Smooth muscle cell of the brain vasculature (primary cell): ENCODE measurements around the gene FOXP4.
A peak's percentile ranks its signal among the peaks of the same experiment; 100 is the strongest.

ENCODE experiments used
- DNase-seq: peaks from one replicate; pipeline ENCODE4 v3.0.0-alpha.2; 2012; ENCODE audit warnings: low read depth, low spot score

The FOXP4 gene, protein sequence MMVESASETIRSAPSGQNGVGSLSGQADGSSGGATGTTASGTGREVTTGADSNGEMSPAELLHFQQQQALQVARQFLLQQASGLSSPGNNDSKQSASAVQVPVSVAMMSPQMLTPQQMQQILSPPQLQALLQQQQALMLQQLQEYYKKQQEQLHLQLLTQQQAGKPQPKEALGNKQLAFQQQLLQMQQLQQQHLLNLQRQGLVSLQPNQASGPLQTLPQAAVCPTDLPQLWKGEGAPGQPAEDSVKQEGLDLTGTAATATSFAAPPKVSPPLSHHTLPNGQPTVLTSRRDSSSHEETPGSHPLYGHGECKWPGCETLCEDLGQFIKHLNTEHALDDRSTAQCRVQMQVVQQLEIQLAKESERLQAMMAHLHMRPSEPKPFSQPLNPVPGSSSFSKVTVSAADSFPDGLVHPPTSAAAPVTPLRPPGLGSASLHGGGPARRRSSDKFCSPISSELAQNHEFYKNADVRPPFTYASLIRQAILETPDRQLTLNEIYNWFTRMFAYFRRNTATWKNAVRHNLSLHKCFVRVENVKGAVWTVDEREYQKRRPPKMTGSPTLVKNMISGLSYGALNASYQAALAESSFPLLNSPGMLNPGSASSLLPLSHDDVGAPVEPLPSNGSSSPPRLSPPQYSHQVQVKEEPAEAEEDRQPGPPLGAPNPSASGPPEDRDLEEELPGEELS

DNA sequence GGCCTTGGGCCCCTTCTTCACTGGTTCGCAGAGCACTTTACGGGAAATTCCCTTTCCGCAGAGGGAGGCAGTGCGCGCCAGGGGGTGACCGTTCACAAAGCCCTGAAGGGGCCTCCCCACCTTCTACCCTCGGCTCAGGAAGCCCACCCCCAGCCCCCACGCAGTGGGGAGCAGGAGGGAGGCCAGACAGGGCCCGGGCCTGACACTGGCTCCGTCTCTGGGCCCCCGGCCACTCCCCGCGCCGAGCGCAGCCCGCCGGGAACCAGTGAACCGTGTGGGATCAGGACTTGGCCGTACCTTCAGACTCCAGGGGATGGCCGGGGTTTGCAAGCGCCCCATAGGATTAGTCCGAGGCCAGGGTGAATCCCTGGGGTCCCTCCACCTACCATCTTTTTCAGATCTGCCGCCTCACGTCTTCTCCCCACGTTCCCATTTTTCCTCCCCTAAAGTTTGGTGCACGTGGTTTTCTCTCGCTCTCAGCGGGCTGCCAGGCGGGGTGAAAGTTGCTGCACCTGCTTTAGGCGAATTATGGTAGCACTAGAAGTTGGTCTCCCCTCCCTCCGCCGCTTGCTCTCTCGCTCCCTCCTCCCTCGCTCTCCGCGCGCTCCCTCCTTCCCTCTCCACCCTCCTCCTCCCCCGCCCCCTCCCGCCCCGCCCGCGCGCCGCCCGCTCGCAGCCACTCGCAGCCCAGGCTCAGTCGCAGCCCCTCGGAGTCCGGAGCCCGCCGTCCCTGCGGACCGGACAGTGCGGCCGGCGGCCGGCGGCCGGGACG lies at the start of gene FOXP4:
Gene FOXP4 (plus strand): TSS at position 679 of the 772 bp plus-strand sequence. CDS start 19,380 bp downstream, outside the sequence.
- DNase-seq = peak; percentile 72

DNA sequence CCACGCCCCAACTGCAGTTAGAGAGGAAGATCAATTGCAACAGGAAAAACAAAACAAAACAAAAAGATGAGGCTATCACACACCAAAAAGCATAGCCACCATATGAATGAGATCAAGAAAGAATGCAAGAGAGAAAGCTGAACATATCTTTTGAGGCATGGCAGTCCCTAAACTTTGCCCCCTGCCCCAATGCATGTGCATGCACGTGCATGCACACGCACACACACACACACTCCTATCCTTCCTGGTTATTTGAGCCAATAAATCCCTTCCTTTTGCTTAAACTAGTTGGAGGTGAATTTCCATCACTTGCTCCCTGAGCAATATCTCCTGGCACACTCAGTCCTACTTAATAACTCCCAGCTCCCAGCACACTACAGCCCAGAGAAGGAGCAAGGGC lies 48.6 kb upstream of the FOXP4 start:
- no peak for DNase-seq

DNA sequence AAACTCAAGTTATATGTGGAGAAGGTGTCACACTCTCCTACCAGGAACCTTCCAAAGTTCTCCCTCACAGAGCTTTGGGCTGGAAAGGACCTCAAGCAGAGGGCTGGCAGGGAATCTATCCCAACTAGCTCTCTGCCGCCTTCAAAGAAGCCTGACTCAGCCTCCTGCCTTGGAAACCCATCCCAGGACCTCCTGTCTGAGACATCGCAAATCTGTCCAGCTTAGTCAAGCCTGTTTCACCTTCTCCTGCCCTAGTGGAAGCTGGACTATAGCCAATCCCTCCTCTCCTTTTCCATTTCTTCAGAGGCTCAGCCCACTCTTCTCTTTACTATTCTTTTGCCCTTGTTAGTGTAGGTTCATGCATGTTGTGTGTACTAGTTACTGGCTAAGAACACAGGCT lies 48.2 kb upstream of the FOXP4 start:
- DNase-seq = no peak

DNA sequence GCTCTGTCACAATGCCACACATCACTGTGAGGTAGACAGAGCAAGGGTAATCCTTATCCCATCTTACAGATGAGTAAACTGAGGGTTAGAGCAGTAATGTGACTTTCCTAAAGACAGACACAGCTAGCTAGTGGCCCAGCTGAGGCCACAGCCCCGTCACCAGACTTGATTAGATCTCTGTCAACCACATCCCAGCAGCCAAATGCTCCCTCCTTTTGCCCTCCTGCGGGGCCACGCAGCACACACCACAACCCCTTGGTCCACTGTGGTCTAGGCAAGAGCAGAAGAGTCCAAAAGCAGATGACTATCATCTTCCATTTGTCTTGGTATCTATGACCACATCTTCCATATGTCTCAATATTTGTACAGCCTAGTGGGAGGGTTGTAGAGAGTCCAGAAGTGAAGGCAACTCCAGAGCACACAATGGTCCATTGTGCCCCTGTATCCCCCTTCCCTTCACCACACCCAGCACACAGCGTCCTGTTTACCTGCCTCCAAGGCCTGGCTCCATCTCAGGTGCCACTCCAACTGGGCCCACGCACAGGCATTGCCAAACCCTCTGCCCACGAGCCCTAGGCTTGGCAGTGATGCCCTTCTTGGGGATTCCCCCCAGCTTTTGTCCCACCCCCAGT lies 47.1 kb upstream of the FOXP4 start:
- DNase-seq = no peak

DNA sequence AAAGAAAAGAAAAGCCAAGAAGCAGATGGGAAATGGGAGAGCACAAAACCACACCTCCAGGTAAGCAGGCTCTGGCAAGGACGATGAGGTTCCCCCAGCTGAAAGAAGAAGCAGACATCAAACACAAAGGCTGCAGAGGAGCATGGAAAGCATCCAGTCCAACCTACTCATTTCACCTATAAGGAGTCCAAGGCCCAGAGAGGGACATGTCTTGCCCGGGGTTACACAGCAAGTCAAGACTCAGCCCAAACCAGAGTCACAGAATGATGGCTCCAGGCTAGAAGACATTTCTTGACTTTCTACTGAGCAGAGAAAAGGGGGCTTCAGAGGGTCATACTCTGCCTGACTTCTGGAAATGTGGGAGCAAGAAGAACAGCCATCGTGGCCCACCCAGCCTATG lies 45.6 kb upstream of the FOXP4 start:
- no peak for DNase-seq

DNA sequence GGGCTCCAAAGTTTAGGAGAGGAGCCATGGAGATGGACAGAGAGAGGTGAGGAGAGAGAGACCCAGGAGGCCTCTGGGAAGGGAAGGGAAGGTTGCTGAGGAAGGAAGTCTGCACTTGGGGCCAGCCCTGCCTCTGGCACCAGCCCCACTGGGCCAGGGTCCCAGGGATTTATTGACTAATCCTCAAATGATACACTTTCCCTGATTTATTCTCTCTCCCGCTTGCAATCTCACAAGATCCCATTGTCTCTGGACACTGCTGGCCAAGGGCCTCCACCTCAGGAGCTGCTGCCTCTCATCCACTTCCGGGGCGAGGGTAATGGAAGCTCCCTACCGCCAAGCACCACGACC lies 43.6 kb upstream of the FOXP4 start:
- no peak for DNase-seq

DNA sequence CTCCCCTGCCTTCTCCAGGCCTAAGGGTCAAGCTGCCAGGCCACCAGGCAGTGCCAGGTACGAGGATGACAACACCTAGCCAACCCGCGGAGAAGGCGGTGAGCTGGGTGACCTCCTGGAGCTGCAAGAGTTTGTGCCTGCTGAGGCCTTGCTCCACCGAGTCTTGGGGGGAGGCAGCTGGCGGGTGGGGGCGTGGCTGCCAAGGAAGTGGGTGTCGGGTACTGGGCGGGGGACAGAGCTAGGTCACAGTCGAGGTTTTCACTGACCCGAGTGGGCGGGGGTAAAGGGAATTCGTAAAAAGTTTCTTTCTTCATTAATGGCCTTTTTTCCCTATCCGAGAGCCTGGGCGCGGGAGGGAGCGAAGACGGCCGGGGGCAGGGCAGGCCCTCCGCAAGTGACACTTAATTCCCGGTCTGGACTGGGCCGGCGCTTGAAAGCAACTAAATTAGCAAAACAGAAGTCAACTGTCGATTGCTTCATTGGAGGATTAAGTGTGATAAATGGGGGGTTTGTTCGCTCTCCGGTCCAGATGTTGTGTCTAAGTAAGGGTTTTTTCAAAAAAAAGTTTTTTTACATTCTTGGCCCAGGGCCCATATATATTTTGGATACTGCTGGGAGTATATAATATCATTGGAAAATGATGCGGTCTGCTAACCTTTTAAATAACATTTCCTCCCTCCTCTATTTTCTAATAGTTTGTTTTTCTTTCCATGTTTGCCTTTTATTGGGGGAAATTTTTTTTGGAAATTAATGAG lies 43.1 kb upstream of the FOXP4 start:
- DNase-seq = no peak

DNA sequence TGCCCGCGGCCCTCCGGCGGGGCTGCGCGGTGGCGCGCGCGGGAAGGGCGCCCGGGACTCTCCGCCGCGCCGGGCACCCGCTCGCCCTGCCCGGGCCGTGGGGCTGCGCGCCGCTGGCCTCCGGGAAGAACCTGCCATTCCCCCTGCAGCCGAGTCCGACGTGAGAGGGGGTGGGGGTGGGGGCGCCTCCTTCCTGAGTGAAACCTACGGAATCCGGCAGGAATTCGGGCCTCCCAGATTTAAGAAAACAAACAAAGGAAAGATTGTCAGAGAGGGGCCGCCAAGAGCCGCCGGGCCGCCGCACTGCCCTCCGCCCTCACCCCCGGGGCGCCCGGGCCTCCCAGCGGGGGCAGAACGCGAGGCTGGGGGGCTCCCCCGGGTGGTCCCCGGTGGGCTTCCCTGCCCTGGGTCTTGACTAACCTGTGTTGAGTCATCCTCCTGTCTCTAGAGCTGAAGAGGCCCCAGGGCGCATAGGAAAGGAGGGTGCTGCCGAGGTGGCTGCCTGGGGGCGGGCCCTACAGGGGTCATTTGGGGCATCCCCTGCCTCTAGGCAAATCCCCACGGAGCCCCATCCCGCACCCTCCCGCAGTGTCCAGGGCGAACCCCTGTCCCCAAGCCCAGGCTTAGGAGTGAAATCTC lies 42.2 kb upstream of the FOXP4 start:
- no peak for DNase-seq

DNA sequence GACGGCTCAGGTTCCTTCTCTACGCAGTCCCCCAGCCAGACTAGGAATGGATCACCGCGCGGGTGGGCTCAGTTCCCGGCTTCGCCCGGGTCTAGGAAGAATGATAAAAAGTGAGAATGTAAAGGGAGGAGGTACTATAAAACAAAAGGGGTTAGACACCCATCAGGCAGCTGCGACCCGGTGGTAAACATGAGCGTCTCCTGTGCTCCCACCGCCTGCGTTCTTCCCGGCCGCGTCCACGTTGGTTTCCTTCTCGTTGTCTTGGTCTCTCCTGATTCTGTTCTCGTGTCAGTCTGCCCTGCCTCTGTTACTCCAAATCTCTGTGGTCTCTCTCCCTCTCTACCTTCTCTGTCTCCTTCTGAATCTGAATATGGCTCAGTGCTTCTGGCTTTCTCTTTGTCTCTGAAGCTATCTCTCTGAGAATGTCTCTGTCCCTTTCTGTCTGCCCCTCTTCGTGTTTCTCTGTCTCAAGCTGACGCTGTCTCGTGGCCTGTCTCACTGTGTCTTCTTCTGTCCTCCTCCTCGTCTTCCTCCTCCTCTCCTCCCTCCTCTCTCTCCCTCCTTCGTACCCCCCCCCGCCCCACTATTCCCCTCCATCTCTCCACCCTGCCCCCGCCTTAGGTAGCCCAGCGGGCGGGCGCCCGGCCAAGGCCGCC lies 41.6 kb upstream of the FOXP4 start:
- DNase-seq = no peak

DNA sequence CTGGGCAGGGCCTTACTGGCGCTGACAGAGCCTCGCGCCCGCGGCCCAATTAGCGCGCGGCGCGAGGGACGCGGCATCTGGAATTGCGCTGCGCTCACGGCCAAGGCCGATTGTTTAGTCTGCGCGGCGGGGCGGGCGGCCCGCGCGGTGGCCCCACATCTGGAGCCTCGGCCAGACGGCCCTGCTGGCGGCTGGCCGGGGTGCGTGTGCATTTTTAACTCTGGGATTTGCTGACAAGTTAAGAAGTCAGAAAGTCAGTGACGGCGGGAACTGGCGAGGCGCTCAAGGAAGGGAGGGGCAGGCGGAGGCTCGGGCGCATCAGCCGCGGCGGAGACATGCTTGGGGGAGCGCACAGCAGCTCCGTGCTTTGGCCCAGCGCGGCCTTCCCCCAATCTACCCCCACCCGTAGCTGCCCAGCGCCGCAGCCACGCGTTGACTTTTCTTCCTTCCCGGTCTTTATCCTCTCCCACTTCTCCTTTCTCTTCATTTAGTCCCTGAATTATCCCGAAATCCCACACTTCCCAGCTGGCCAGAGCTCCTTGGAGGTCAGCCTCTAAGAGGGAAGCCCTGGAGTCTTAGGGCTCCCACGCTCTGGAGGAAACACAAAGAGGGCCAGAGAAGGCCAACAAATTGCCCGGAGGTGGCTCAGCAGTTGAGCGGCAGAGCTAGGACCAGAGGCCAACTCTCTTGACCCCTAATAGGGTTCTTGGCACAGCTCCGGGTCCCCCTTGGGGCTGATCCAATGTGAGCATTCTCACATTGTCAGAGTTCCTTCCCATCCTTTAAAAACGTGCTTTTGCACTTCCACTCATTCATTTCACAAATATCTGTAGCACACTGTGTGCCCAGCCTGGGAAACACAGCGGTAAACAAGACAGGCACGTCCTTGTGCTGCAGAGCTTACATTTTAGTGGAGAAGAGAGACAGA lies 40.8 kb upstream of the FOXP4 start:
- no peak for DNase-seq

DNA sequence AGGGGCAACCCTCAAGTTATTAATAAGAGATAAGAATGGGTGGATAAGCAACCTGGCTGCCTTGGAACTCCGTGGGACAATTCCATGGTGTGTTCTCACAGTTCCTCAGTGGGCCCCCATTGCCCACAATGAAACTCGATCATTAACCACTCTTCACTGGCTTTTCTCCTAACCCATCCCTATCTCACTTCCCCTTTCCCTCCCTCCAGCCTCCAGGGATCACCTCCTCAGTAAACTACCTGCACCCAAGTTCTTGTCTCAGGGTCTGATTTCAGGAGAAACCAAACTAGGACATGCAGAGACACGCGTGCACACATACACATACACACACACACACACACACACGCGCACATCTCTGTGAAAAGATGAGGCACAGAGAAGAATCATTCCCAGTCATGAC lies 37.7 kb upstream of the FOXP4 start:
- DNase-seq = no peak

DNA sequence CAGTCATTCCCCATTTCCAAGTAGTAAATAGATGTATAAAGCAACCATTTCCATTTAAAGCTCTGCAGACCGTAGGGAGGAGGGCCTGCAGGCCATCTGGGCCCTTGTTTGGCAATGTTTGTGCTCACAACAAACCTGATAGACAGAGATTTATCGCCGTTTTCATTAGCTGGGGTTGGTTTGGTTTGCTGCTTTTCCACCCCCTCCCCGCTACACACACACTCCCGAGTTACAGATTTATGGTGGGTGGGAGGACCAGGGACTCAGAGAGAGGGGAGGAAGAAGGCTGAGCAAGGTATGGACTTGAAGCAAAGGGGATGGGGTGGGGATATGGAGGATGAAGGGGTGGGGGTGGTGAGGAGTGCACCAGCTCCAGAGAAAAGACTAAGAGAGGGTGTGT lies 36.6 kb upstream of the FOXP4 start:
- no peak for DNase-seq

DNA sequence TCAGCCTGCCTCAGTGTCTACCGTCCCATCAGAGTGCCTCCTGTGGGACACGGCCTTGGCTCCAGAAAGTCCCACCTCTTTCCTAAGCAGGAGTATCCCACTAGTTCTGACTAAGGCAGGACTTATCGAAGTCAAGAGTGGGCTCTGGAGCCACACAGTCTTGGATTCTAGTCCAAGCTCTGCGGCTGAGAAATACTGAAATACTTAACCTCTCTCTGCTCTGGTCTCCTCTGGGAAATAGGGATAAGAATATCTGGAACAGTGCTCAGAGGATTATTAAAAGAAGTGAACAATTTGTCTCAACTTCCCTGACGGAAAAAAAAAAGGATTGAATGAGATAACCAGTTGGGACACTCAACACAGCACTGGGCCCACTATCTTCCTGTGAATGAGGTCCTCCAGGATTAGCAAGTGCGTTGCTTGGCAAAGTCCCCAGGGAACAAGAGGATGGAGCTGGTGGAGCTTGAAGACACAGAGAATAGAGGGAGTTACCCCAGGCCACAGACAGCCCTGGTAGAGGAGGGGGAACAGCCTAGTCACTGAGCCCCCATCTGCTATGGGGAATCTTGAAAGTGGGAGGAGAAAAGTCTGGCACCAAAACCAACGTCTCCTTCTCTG lies 34.6 kb upstream of the FOXP4 start:
- no peak for DNase-seq

DNA sequence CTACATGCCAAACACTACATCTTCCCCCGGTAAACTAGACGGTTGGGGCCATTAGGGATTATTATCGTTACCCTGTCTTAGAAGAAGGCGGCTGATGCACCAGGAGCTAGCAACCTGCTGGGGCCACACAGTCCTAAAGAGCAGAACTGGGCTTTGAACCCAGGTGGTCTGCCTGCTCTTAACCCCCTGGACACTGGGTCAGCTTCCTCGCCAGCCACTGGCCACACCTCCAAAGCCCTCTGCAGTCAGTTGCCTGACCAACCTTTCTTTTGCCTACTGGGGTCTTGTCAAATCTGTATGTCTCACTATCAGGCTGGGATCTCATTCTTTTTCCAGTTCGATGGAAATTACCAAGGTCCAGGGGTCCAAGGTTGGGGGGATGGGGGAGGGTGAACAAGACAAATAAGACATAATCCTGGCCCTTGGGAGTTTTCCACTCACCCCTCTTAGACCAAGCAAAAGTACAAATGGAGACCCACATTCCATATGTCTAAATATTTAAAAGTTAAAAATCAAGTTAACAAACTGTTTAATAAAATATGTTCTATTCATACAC lies 34.0 kb upstream of the FOXP4 start:
- no peak for DNase-seq

DNA sequence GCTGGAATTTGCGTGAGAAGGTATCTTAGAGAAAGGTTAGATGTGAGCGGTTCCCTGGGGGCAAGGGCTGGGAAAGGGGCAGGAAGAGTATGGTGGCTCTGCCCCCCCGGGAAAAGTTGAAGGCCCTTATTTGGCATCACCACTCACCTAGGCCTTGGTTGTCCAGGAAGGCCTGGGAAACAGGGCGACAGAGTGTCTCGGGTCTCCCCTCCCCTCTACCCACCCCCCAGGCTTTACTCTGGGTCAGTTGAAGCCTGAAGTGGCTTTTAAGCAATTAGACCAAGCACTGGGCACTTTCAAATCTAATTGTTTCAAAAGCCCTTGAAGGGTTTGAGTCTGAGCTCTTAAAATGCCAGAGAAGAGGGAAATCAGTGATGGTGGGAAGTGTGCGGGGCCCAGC lies 30.2 kb upstream of the FOXP4 start:
- no peak for DNase-seq

DNA sequence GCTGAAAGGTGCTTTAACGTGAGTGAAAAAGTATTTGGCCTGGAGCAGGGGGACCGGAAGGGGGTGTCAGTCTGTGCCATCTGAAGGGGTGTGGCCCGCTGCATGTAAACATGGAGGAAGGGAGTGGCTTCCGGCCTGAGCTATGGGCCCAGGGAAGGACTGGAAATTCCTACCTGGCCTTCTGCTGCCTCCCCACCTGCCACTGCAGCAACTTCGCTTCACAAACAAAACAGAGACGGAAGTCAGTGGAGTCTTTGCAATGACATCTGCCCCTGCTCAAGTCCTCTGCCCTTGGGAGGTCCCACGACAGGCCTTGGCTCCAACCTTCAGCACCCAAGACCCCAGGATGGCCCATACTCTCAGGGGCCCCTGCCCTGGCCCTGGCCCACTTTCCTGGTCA lies 28.1 kb upstream of the FOXP4 start:
- DNase-seq = no peak

DNA sequence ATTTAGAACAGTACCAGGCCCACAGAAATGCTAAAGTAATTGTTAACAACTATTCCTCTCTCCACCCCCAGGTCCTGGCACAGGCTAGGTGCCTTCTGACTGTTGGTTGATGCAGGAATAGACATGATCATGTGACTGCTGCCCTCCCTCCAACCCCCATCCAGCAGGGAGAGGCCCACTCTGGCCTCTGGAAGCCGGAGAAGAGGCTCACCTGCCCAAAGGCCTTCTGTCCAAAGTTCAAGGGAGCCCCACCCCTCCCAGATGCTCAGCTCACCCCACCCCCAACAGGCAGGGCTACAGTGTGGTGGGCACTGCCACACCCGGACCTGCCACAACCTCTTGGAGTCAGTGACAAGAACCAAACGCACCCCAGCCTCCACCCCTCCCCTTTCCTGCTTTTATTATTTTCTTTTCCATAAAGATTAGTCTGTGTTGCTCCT lies 26.9 kb upstream of the FOXP4 start:
- DNase-seq = no peak
